ENCODE results near the gene PSME2. TPM values are rescaled to one million over a fixed set of nuclear protein-coding genes. Genes with fewer than 3 reads are reported as not detected.
"Not testable (repeated sequence)": the region's sequence is repeated elsewhere in the genome, so short reads cannot be mapped to it uniquely, and the experiment has no call there.

The PSME2 gene
- total RNA-seq, 2 experiments from 2014 or later = 577 to 623 TPM

GRCh38 chr14:24108336-24108874 lies 38.0 kb downstream of the PSME2 start:
- peak overlapping the region; percentile 17 for H3K4me3 Mint-ChIP-seq
- CTCF ChIA-PET = interaction anchor here (0.7 to 10.7 kb wide), 35 partner anchors 13 to 519 kb away, joined by 3 to 225 read pairs (median 4); partner anchors contain the start of genes CARMIL3, DHRS4L2, EMC9 and IRF9
- no peak for DNase-seq
- no peaks in the 10 kb centered on the region for H3K9me3 Mint-ChIP-seq (ENCODE audit: low read depth)
- peaks cover 36% of the 10 kb centered on the region for H3K4me1 Mint-ChIP-seq
- H3K27me3 Mint-ChIP-seq = no peaks in the 10 kb centered on the region
- no peak for ATAC-seq
- peaks cover 18% of the 10 kb centered on the region for H3K36me3 Mint-ChIP-seq
- peak overlapping the region; percentile 98 for H3K27ac Mint-ChIP-seq

- Mint-ChIP-seq H3K4me3 (no peak overlapping the region), H3K36me3 (peaks cover 31% of the 10 kb centered on the region), H3K27me3 (no peaks in the 10 kb centered on the region), H3K9me3 (ENCODE audit: low read depth) (no peaks in the 10 kb centered on the region), H3K27ac (no peak overlapping the region), H3K4me1 (peaks cover 36% of the 10 kb centered on the region)
- no peak for ATAC-seq
- CTCF ChIA-PET = interaction anchor here (0.6 to 10.7 kb wide), 11 partner anchors 12 to 603 kb away, joined by 3 to 225 read pairs (median 7); partner anchors contain the start of genes CARMIL3, IRF9, PCK2 and TINF2
- DNase-seq = no peak
Measured at GRCh38 chr14:24106672-24107271, 39.6 kb downstream of the PSME2 start.

- CTCF ChIA-PET = interaction anchor here (0.6 to 10.7 kb wide), 6 partner anchors 11 to 604 kb away, joined by 3 to 225 read pairs (median 4); partner anchors contain the start of genes PCK2 and TINF2
- H3K27me3 Mint-ChIP-seq; DNase-seq; ATAC-seq; H3K4me3 Mint-ChIP-seq; H3K9me3 Mint-ChIP-seq (ENCODE audit: low read depth): not testable (repeated sequence)
- Mint-ChIP-seq H3K4me1 (peaks cover 33% of the 10 kb centered on the region), H3K27ac (peak overlapping the region; percentile 18), H3K36me3 (peaks cover 34% of the 10 kb centered on the region)
Measured at GRCh38 chr14:24105609-24106239, 40.7 kb downstream of the PSME2 start.

GRCh38 chr14:24103451-24103850 lies 43.0 kb downstream of the PSME2 start:
- H3K4me3 Mint-ChIP-seq = no peak overlapping the region
- no peak overlapping the region for H3K27ac Mint-ChIP-seq
- CTCF ChIA-PET = interaction anchor here (10.7 kb wide), 1 partner anchor 9 kb away, joined by 225 read pairs; the partner anchor contains the start of gene PCK2
- ATAC-seq (no peak), DNase-seq (no peak)
- no peaks in the 10 kb centered on the region for H3K27me3 Mint-ChIP-seq
- H3K9me3 Mint-ChIP-seq (ENCODE audit: low read depth) = no peaks in the 10 kb centered on the region
- peaks cover 19% of the 10 kb centered on the region for H3K4me1 Mint-ChIP-seq
- H3K36me3 Mint-ChIP-seq = peaks cover 44% of the 10 kb centered on the region

- H3K27me3 Mint-ChIP-seq = no peaks in the 10 kb centered on the region
- H3K4me1 Mint-ChIP-seq = peaks cover 17% of the 10 kb centered on the region
- H3K36me3 Mint-ChIP-seq = peaks cover 49% of the 10 kb centered on the region
Measured at GRCh38 chr14:24102357-24103048, 43.9 kb downstream of the PSME2 start.

GRCh38 chr14:24100982-24101494 lies 45.4 kb downstream of the PSME2 start:
- H3K27ac Mint-ChIP-seq = no peak overlapping the region
- CTCF ChIA-PET = interaction anchor here (1.8 to 10.7 kb wide), 2 partner anchors 6 to 19 kb away, joined by 3 to 225 read pairs; partner anchors contain the start of gene PCK2
- H3K4me3 Mint-ChIP-seq = no peak overlapping the region
- H3K36me3 Mint-ChIP-seq = peaks cover 57% of the 10 kb centered on the region
- ATAC-seq (no peak), DNase-seq (no peak)
- H3K4me1 Mint-ChIP-seq = peaks cover 15% of the 10 kb centered on the region
- no peaks in the 10 kb centered on the region for H3K9me3 Mint-ChIP-seq (ENCODE audit: low read depth)
- H3K27me3 Mint-ChIP-seq = no peaks in the 10 kb centered on the region

More at GRCh38 chr14:24102357-24103048, 43.9 kb downstream of the PSME2 start:
- no peak for DNase-seq
- Mint-ChIP-seq H3K27ac (peak overlapping the region; percentile 8), H3K9me3 (ENCODE audit: low read depth) (no peaks in the 10 kb centered on the region), H3K4me3 (no peak overlapping the region)
- ATAC-seq = no peak
- CTCF ChIA-PET = interaction anchor here (1.0 to 10.7 kb wide), 4 partner anchors 8 to 58 kb away, joined by 3 to 225 read pairs (median 4); partner anchors contain the start of genes IRF9 and PCK2

GRCh38 chr14:24100197-24100981 lies 46.0 kb downstream of the PSME2 start:
- Mint-ChIP-seq H3K4me1 (peaks cover 16% of the 10 kb centered on the region), H3K4me3 (no peak overlapping the region), H3K27me3 (no peaks in the 10 kb centered on the region), H3K9me3 (ENCODE audit: low read depth) (no peaks in the 10 kb centered on the region), H3K27ac (no peak overlapping the region), H3K36me3 (peaks cover 60% of the 10 kb centered on the region)
- DNase-seq (no peak), ATAC-seq (no peak)
- CTCF ChIA-PET = interaction anchor here (10.7 to 12.1 kb wide), 2 partner anchors 5 to 6 kb away, joined by 225 read pairs; partner anchors contain the start of gene PCK2

- Mint-ChIP-seq H3K9me3 (ENCODE audit: low read depth) (no peaks in the 10 kb centered on the region), H3K27ac (no peak overlapping the region), H3K4me1 (peaks cover 18% of the 10 kb centered on the region), H3K4me3 (no peak overlapping the region), H3K36me3 (peaks cover 56% of the 10 kb centered on the region), H3K27me3 (no peaks in the 10 kb centered on the region)
- ATAC-seq (no peak), DNase-seq (no peak)
- CTCF ChIA-PET = interaction anchor here (1.2 to 12.1 kb wide), 2 partner anchors 7 to 15 kb away, joined by 3 to 225 read pairs; partner anchors contain the start of genes DCAF11 and NRL
Measured at GRCh38 chr14:24098927-24099813, 47.2 kb downstream of the PSME2 start.

- Mint-ChIP-seq H3K9me3 (ENCODE audit: low read depth) (no peaks in the 10 kb centered on the region), H3K27ac (no peak overlapping the region), H3K27me3 (no peaks in the 10 kb centered on the region), H3K4me1 (peaks cover 24% of the 10 kb centered on the region), H3K4me3 (no peak overlapping the region), H3K36me3 (peaks cover 48% of the 10 kb centered on the region)
- CTCF ChIA-PET = interaction anchor here (1.2 to 12.1 kb wide), 2 partner anchors 7 to 16 kb away, joined by 3 to 225 read pairs; partner anchors contain the start of genes DCAF11 and NRL
- ATAC-seq (no peak), DNase-seq (no peak)
Measured at GRCh38 chr14:24098229-24098926, 48.0 kb downstream of the PSME2 start.

- H3K27me3 Mint-ChIP-seq = no peaks in the 10 kb centered on the region
- ATAC-seq = no peak
- no peak for DNase-seq
- H3K36me3 Mint-ChIP-seq = peaks cover 36% of the 10 kb centered on the region
- H3K4me1 Mint-ChIP-seq = peaks cover 29% of the 10 kb centered on the region
- CTCF ChIA-PET = interaction anchor here (0.9 to 12.1 kb wide), 3 partner anchors 9 to 65 kb away, joined by 3 to 225 read pairs (median 4); partner anchors contain the start of gene IRF9
- H3K4me3 Mint-ChIP-seq = peak overlapping the region; percentile 47
- H3K9me3 Mint-ChIP-seq (ENCODE audit: low read depth) = no peaks in the 10 kb centered on the region
- peak overlapping the region; percentile 58 for H3K27ac Mint-ChIP-seq
Measured at GRCh38 chr14:24096545-24097181, 49.7 kb downstream of the PSME2 start.

Measured in activated CD8-positive, alpha-beta memory T cell treated with anti-CD3 and anti-CD28 coated beads, Interleukin-2, amount 10 ng/mL, durations not matched to agents 7 days and 5 days (primary cell).